ENCODE data around the gene TAF7. TPM values are rescaled to one million over a fixed set of nuclear protein-coding genes. Genes with fewer than 3 reads are reported as not detected.

The TAF7 gene
- total RNA-seq, 1 experiment from 2014 or later = 90.3 TPM

DNA sequence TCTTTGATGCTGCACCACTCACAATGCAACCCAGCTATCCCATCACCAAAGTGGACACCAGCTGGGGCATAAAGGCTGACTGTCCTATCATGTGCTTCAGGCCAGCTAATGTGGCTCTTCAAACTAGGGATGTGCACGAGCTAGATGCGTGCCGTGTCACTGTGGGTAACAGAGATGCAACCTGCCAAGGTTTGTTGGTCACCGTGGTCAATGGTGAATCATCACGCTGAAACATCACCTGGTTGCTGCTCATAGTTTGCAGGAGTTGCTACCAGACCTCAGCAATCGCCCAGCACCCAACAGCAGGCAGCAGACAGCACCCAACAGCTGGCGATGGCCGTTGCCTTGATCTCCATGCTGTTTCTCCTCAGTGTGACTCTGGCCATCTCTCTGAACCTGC is 7.6 kb upstream of the TAF7 start:
- no peak overlapping the region for H2BK120ac ChIP-seq (ENCODE audit: low read depth, low read length, poor library complexity, severe bottlenecking)
- no peak overlapping the region for H3K56ac ChIP-seq (ENCODE audit: insufficient read length, low read depth, low read length)
- Mint-ChIP-seq H3K9me3 (peaks cover 46 to 56% of the 10 kb centered on the region in 2 experiments), H3K36me3 (ENCODE audit: insufficient read depth in 1 of 3, low read depth in 3 of 3) (peaks cover 9 to 38% (median 15%) of the 10 kb centered on the region in 3 experiments), H3K4me3 (no peak overlapping the region), H3K27me3 (ENCODE audit: low read depth) (peaks cover 7% of the 10 kb centered on the region), H3K27ac (no peak overlapping the region), H3K4me1 (peaks cover 5 to 6% of the 10 kb centered on the region in 2 experiments)
- no peak for DNase-seq
- H3K14ac ChIP-seq (ENCODE audit: insufficient read depth, low read length) = no peak overlapping the region
- no peak overlapping the region for H2AK5ac ChIP-seq (ENCODE audit: insufficient read length, low read length)
- no peak overlapping the region for H2BK20ac ChIP-seq (ENCODE audit: low read depth, low read length, poor library complexity, severe bottlenecking)
- no peaks in the 10 kb centered on the region for H3K4me1 ChIP-seq (ENCODE audit: insufficient read depth, low read length)
- H2BK15ac ChIP-seq (ENCODE audit: low read depth, low read length) = no peak overlapping the region
- no peak overlapping the region for H3K4ac ChIP-seq (ENCODE audit: low read depth, low read length)
- H3K79me1 ChIP-seq (ENCODE audit: insufficient read depth, low read depth, low read length, poor library complexity, severe bottlenecking) = no peaks in the 10 kb centered on the region
- H4K20me1 ChIP-seq (ENCODE audit: control insufficient read depth, insufficient read depth, insufficient read length) = no peaks in the 10 kb centered on the region
- WGBS (ENCODE audit: extremely low coverage, insufficient read length, low lambda C conversion rate) = no CpG with 5 or more reads among the region's 8 CpGs
- H3K23me2 ChIP-seq (ENCODE audit: insufficient read length, low read depth, low read length, poor library complexity, severe bottlenecking) = peaks cover 9% of the 10 kb centered on the region
- H2BK12ac ChIP-seq (ENCODE audit: insufficient read length, low read depth, low read length) = no peak overlapping the region
- no peak overlapping the region for H3K23ac ChIP-seq (ENCODE audit: insufficient read length, low read depth, low read length)
- no peak overlapping the region for H3K18ac ChIP-seq (ENCODE audit: insufficient read length, low read depth, low read length)
- H3K27me3 ChIP-seq (ENCODE audit: insufficient read depth, low read length) = no peaks in the 10 kb centered on the region
- H4K8ac ChIP-seq (replicated peaks; ENCODE audit: insufficient read length, low read depth, low read length) = no peak overlapping the region
- H3K9ac ChIP-seq (ENCODE audit: extremely low read depth, insufficient read length, low read length) = no peak overlapping the region
- H3K79me2 ChIP-seq (ENCODE audit: insufficient read depth, low read length) = no peaks in the 10 kb centered on the region
- H3K9me3 ChIP-seq (ENCODE audit: control insufficient read depth, low read depth, low read length) = peaks cover 22% of the 10 kb centered on the region
- no peak overlapping the region for H2AFZ ChIP-seq (ENCODE audit: low read length)
- TF ChIP-seq, protein P1, sequence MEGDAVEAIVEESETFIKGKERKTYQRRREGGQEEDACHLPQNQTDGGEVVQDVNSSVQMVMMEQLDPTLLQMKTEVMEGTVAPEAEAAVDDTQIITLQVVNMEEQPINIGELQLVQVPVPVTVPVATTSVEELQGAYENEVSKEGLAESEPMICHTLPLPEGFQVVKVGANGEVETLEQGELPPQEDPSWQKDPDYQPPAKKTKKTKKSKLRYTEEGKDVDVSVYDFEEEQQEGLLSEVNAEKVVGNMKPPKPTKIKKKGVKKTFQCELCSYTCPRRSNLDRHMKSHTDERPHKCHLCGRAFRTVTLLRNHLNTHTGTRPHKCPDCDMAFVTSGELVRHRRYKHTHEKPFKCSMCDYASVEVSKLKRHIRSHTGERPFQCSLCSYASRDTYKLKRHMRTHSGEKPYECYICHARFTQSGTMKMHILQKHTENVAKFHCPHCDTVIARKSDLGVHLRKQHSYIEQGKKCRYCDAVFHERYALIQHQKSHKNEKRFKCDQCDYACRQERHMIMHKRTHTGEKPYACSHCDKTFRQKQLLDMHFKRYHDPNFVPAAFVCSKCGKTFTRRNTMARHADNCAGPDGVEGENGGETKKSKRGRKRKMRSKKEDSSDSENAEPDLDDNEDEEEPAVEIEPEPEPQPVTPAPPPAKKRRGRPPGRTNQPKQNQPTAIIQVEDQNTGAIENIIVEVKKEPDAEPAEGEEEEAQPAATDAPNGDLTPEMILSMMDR (conservative IDR thresholded peaks at IDR 0.05) = no peak
- H2BK5ac ChIP-seq (ENCODE audit: insufficient read length, low read length) = no peak overlapping the region
- H3T11ph ChIP-seq (ENCODE audit: low read length) = no peak overlapping the region
- H4K91ac ChIP-seq (ENCODE audit: insufficient read length, low read depth, low read length) = no peak overlapping the region
- H3K27ac ChIP-seq (ENCODE audit: insufficient read length, low read depth, low read length) = no peak overlapping the region
- H3K4me2 ChIP-seq (ENCODE audit: insufficient read depth, insufficient read length, low read length) = no peak overlapping the region
- no peak overlapping the region for H4K5ac ChIP-seq (ENCODE audit: insufficient read length, low read depth, low read length)

All from H9 (cell line).